GM23338 (cell line): ENCODE data around the gene PTGIS. TPM values are rescaled to one million over a fixed set of nuclear protein-coding genes. Genes with fewer than 3 reads are reported as not detected.

Experiments used
- ATAC-seq: fragments of 200-7000 bp; cut with Tn5 transposase; 3 replicates; pipeline ENCODE4 v1.9.1; 2020
- DNase-seq: peaks from one replicate; pipeline ENCODE4 v3.0.0-alpha.2; 2015; ENCODE audit warnings: low spot score
- H2AFZ ChIP-seq: fragments of 200-600 bp; sonication (generic); 2 replicates; pipeline ENCODE4 v1.8.0; 2016; ENCODE audit warnings: antibody characterized with exemption, mild to moderate bottlenecking, moderate library complexity
- H3F3A ChIP-seq: fragments of 200-600 bp; sonication (generic); replicated peaks from 2 replicates; pipeline ENCODE4 v1.8.0; 2017; ENCODE audit warnings: antibody characterized with exemption, mixed run types, low read depth
- H3K27ac ChIP-seq: fragments of 200-600 bp; sonication (generic); 2 replicates; pipeline ENCODE4 v1.6.1; 2016; ENCODE audit warnings: low read depth
- H3K27me3 ChIP-seq: fragments of 200-600 bp; sonication (generic); 2 replicates; pipeline ENCODE4 v1.8.0; 2016; ENCODE audit warnings: mild to moderate bottlenecking, mixed run types, moderate library complexity; ENCODE audit not compliant: insufficient read depth
- H3K36me3 ChIP-seq: fragments of 200-600 bp; sonication (generic); 2 replicates; pipeline ENCODE4 v1.8.0; 2016; ENCODE audit warnings: mild to moderate bottlenecking; ENCODE audit not compliant: insufficient read depth
- H3K4me1 ChIP-seq: fragments of 200-600 bp; sonication (generic); 2 replicates; pipeline ENCODE4 v1.8.0; 2016; ENCODE audit warnings: mild to moderate bottlenecking, moderate library complexity; ENCODE audit not compliant: insufficient read depth
- H3K4me2 ChIP-seq: fragments of 200-600 bp; sonication (generic); 2 replicates; pipeline ENCODE4 v1.7.1; 2017; ENCODE audit warnings: mixed run types
- H3K4me3 ChIP-seq: fragments of 200-600 bp; sonication (generic); 2 replicates; pipeline ENCODE4 v1.6.1; 2016; ENCODE audit warnings: mixed run types
- H3K79me2 ChIP-seq: fragments of 200-600 bp; sonication (generic); replicated peaks from 2 replicates; pipeline ENCODE4 v1.8.0; 2017; ENCODE audit warnings: mild to moderate bottlenecking; ENCODE audit not compliant: insufficient read depth
- H3K9me2 ChIP-seq: fragments of 200-600 bp; sonication (generic); 2 replicates; pipeline ENCODE4 v1.8.0; 2017; ENCODE audit not compliant: insufficient read depth
- H4K20me1 ChIP-seq: fragments of 200-600 bp; sonication (generic); replicated peaks from 2 replicates; pipeline ENCODE4 v1.8.0; 2017; ENCODE audit warnings: mild to moderate bottlenecking; ENCODE audit not compliant: insufficient read depth
- H3K27ac Mint-ChIP-seq: 2 replicates; pipeline ENCODE4 v1.8.0; 2020; ENCODE audit warnings: inconsistent platforms, mild to moderate bottlenecking, moderate library complexity, mixed read lengths
- H3K27me3 Mint-ChIP-seq: 3 replicates; pipeline ENCODE4 v1.8.0; 2022; ENCODE audit warnings: low read depth, mild to moderate bottlenecking, moderate library complexity, mixed read lengths, inconsistent platforms; ENCODE audit not compliant: insufficient read depth, poor library complexity
- H3K36me3 Mint-ChIP-seq: 3 replicates; pipeline ENCODE4 v1.8.0; 2021; ENCODE audit warnings: low read depth, mild to moderate bottlenecking, inconsistent platforms, moderate library complexity, mixed read lengths
- H3K4me1 Mint-ChIP-seq: 3 replicates; pipeline ENCODE4 v1.8.0; 2020; ENCODE audit warnings: mild to moderate bottlenecking, inconsistent platforms, mixed read lengths
- H3K4me3 Mint-ChIP-seq: 3 replicates; pipeline ENCODE4 v1.8.0; 2021; ENCODE audit warnings: moderate library complexity, mild to moderate bottlenecking, inconsistent platforms, mixed read lengths
- H3K9me3 Mint-ChIP-seq: 3 replicates; pipeline ENCODE4 v1.8.0; 2020; ENCODE audit warnings: moderate library complexity, mild to moderate bottlenecking, inconsistent platforms, mixed read lengths
- CREB1 ChIP-seq: fragments of 250-450 bp; sonication (Bioruptor Pico); IDR thresholded peaks from 2 replicates; pipeline ENCODE4 v1.5.0; 2020; ENCODE audit warnings: low read depth, mild to moderate bottlenecking, moderate library complexity
- CTCF ChIP-seq, 2 experiments: fragments of 200-600 bp in 1 of 2; sonication (generic) in 1 of 2; conservative IDR thresholded peaks; 2 replicates each; pipeline versions ENCODE4 v1.5.1 to v1.6.1; 2016 to 2017; ENCODE audit warnings: antibody characterized with exemption in 2 of 2, low read depth in 2 of 2, mild to moderate bottlenecking in 2 of 2, moderate library complexity in 1 of 2
- ETS1 ChIP-seq: IDR thresholded peaks from 2 replicates; pipeline ENCODE4 v1.6.1; 2016; ENCODE audit warnings: antibody characterized with exemption
- EZH2 ChIP-seq: fragments of 200-600 bp; sonication (generic); IDR thresholded peaks from one replicate; pipeline ENCODE4 v1.8.0; 2017; ENCODE audit warnings: antibody characterized with exemption, mild to moderate bottlenecking, low read depth; ENCODE audit not compliant: unreplicated experiment
- EZH2phosphoT487 ChIP-seq: fragments of 200-600 bp; sonication (generic); IDR thresholded peaks from one replicate; pipeline ENCODE4 v1.8.1; 2018; ENCODE audit warnings: antibody characterized with exemption; ENCODE audit not compliant: unreplicated experiment
- JUNB ChIP-seq: IDR thresholded peaks from one replicate; pipeline ENCODE4 v1.6.1; 2016; ENCODE audit warnings: antibody characterized with exemption; ENCODE audit not compliant: unreplicated experiment
- NANOG ChIP-seq: IDR thresholded peaks from 2 replicates; pipeline ENCODE4 v1.6.1; 2016; ENCODE audit warnings: antibody characterized with exemption, borderline replicate concordance
- POLR2AphosphoS5 ChIP-seq: IDR thresholded peaks from 2 replicates; pipeline ENCODE4 v1.6.1; 2016; ENCODE audit warnings: antibody characterized with exemption, low read depth
- REST ChIP-seq: IDR thresholded peaks from one replicate; pipeline ENCODE4 v1.6.1; 2018; ENCODE audit warnings: antibody characterized with exemption; ENCODE audit not compliant: unreplicated experiment
- STAT1 ChIP-seq: IDR thresholded peaks from one replicate; pipeline ENCODE4 v1.6.1; 2016; ENCODE audit warnings: antibody characterized with exemption; ENCODE audit not compliant: unreplicated experiment
- ZNF331 ChIP-seq: fragments of 250-450 bp; sonication (Bioruptor Pico); IDR thresholded peaks from 2 replicates; pipeline ENCODE4 v1.5.0; 2020; ENCODE audit warnings: low read depth, mild to moderate bottlenecking, moderate library complexity
- ZNF462 ChIP-seq: fragments of 250-450 bp; sonication (Bioruptor Pico); IDR thresholded peaks from 2 replicates; pipeline ENCODE4 v1.5.0; 2020; ENCODE audit warnings: mild to moderate bottlenecking, moderate library complexity
- polyA plus RNA-seq: library from polyadenylated mRNA; unstranded; fragments of >200 nt; fragmentation: Nextera tagmentation; extraction: Ambion mirVana; gene quantifications from 2 replicates; pipeline ENCODE4 v1.2.1, GENCODE V29; 2016
- total RNA-seq: library from RNA; depleted of rRNA; stranded (reverse); fragments of >200 nt; shearing (Covaris generic); gene quantifications from 2 replicates; pipeline ENCODE4 v1.2.3, GENCODE V29; 2014

Gene PTGIS
- total and polyA plus RNA-seq, 2 experiments from 2014 or later: 6.6 to 28.7 TPM

GRCh38 chr20:49578436-49578835 is 10.5 kb upstream of the PTGIS start:
- Histone ChIP-seq H3K27me3 (no peaks in the 10 kb centered on the region), H3K9me2 (no peaks in the 10 kb centered on the region), H3K4me1 (peaks cover 9% of the 10 kb centered on the region), H3K4me3 (no peak overlapping the region), H3K27ac (no peak overlapping the region), H4K20me1 (no peaks in the 10 kb centered on the region), H3K4me2 (no peak overlapping the region), H3K36me3 (no peaks in the 10 kb centered on the region), H3K79me2 (no peaks in the 10 kb centered on the region), H2AFZ (no peak overlapping the region), H3F3A (no peaks in the 10 kb centered on the region; the same call in 1 of the 2 replicates)
- TF ChIP-seq STAT1 (no peak), ZNF331 (CRISPR knock-in tag) (no peak), CREB1 (CRISPR knock-in tag) (no peak), POLR2AphosphoS5 (no peak), CTCF (conservative IDR thresholded peaks at IDR 0.05; ENCODE audit: low read depth in 2 of 2) (no peak), ETS1 (no peak), ZNF462 (no peak), EZH2 (no peak), JUNB (no peak), REST (no peak), NANOG (no peak), EZH2phosphoT487 (no peak)
- Mint-ChIP-seq H3K4me1 (peaks cover 13% of the 10 kb centered on the region; the same call in 2 of the 3 replicates), H3K36me3 (no peaks in the 10 kb centered on the region), H3K9me3 (peaks cover 6% of the 10 kb centered on the region), H3K27me3 (peaks cover 4% of the 10 kb centered on the region), H3K27ac (no peak overlapping the region), H3K4me3 (no peak overlapping the region)
- DNase-seq (no peak), ATAC-seq (no peak)
